CD4-positive, alpha-beta T cell treated with Interleukin-6 for 4 hours (primary cell): ENCODE data around the gene HOXC9.
A peak's percentile ranks its signal among the peaks of the same experiment; 100 is the strongest.

Experiments used
- DNase-seq: peaks from one replicate; pipeline ENCODE4 v3.0.0-alpha.2; 2020; ENCODE audit warnings: mixed read lengths

Gene HOXC9

GRCh38 chr12:53976172-53976822 is 23.7 kb upstream of the HOXC9 start:
- no peak for DNase-seq

DNA sequence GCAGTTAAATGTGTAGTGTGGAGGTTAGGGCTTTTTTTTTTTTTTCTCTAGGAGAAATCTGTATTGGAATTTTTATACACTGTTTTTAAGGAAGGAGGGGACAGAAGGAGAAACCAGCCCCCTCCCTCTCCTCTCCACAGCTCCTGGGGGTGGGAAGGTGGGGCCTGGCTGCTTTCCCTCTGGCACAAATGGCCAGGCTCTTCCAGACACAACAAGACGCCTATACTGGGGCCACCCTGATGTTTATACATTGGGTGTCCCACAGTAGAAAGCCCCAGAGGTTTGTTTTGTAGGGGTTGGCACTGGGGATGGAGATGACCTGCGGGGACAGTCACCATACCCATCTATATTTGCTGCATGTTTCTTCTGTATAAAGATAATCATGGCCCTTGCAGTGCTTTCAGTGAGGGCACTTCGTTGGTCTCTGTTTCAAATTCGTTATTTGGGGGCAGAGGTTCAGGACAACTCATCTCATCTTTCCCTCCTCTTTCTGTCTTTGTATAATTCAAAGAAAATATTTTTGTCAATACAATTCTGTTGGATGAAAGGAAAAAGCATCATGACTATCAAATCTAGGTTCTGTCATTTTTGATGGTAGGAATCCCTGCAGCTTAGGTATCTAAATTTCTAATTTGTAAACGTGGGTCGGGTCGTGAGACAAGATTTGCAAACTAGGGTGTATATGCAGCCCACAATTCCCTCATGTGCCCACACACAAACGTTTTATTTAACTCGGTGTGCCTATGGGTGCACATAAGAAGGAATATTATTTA is 23.0 kb upstream of the HOXC9 start:
- DNase-seq = no peak

DNA sequence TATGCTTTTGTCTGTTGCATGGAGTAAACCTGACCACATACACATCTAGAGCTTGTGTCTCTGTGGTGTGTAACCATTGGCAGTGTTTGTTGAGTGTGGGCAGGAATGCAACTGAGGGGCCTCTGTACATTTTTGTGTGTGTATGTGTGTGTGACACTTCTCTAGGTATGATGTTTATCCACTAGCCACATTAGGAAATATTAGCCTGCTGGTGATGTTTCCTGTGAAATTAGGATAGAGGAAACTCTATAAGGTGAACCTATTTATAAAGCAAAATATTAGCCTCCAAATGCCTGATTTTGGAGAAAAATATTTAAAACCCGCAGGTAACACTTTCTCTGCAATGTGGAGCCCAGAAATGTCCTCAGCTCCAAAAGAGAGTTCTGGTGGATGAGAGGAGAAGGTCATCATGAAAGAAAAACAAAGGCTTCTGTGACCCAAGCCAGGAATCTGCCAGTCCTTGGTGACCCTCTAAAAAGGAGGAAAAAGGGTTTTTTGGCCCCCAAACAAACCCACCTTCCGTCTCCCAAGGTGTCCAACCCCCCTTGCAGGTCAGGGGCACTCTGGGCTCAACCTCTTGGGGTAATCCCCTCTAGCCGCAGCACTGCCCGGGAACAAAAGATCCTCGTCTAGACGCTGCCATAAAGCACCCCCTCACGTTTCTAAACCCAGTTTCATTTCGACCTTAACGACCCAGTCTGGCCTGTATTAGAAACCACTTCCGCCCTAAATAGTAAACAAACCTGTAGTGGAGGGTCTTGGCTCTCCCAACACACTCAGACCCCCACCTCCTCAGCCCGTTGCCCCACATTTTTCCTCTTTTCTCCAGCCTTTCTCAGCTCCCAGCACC is 22.1 kb upstream of the HOXC9 start:
- no peak for DNase-seq

DNA sequence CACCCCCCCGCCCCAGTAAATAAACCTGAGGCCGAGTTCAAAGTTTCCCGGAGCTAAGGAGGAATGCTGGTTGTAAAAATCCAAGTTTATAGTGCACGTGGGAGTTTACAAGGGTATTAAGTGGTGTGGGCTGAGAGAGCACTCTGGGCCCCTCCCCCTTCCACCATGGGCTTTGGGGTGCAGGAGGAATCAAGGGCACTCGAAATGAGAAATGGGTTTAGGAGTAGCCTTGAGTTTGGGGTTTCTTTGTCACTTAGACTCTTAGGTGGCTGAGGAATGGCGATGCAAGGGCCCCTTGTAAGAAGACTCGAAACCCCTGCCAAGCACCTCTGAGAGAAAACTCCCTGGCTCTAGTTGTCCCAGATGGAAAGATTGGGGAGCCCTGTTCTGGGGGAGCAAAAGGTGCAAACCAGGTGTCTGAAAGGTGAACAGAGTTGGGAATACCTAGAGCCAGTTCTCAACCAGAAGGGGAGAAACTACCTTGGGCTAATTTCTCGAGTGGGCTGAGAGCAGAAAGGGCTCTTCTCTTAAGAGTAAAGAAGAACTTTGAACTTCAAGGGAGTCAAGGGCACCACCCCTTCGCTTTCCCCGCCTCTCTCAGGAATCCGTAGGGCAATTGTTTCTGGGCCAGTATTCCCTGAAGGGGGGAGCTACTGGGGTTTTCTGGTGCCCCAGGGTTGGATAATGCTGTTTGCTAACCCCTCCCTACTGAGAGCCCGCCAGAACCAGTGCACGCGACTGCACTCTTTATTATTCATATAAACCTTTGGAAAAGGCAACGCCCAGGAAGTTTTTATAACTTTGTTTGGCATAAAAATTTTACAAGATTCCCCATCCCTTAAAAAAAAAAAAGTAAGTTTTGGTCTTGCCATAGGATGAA is 21.2 kb upstream of the HOXC9 start:
- DNase-seq = no peak

GRCh38 chr12:53980104-53980801 is 19.7 kb upstream of the HOXC9 start:
- DNase-seq = no peak

GRCh38 chr12:53980802-53981496 is 19.0 kb upstream of the HOXC9 start:
- no peak for DNase-seq

GRCh38 chr12:53981634-53982565 is 18.1 kb upstream of the HOXC9 start:
- no peak for DNase-seq

- no peak for DNase-seq
Measured at GRCh38 chr12:53982648-53983567, 17.1 kb upstream of the HOXC9 start.

- no peak for DNase-seq
Measured at GRCh38 chr12:53983568-53983949, 16.4 kb upstream of the HOXC9 start.

DNA sequence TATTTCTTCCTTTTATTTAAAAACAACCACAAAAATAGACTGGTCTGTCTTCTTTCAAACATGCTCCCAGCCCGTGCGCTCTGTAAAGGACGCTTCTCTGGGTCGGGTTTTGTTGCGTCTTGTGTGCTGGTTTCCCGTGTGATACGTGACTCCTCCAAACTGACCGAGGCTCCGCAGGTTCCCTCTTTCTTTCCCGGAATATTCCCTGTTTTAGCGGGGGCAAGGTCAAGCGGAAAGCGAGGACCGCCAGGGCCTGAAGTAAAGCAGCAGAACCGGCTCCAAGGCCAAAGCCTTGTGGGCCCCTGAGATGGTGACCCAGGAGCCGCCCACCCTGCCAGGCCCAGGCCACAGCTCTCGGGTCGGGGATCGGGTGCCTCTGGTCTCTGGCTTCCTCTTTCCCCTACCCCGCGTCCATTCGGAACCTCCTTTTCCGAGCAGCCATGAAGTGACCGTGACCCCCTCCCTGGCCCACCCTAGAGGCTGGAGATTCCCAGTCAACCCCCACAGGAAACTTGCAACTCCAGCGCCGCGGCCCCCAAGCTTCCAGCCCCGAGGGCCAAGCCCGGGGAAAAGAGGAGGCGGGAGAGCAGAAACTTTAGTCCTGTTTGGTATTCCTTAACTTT is 15.9 kb upstream of the HOXC9 start:
- DNase-seq = no peak

DNA sequence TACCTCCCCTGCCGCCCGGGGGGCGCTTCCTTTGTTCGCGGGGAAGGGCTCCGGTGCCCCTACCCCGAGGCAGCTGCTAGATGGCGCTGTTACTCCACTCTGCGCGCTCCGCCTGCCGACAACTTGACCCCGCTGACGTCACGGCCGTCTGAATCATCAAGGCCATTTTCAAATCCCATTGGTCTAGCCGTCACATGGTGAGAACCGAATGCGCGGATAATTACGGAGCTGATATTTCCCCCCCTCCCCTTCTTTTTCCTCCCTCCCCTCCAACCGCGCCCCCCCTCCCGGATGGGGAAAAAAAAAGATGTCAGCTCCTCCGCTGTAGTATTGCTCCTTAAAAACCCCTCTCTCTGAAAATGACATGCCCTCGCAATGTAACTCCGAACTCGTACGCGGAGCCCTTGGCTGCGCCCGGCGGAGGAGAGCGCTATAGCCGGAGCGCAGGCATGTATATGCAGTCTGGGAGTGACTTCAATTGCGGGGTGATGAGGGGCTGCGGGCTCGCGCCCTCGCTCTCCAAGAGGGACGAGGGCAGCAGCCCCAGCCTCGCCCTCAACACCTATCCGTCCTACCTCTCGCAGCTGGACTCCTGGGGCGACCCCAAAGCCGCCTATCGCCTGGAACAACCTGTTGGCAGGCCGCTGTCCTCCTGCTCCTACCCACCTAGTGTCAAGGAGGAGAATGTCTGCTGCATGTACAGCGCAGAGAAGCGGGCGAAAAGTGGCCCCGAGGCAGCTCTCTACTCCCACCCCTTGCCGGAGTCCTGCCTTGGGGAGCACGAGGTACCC is 14.9 kb upstream of the HOXC9 start, which contains the start of gene HOXC10:
Gene HOXC10 (plus strand): TSS at position 246 of the 791 bp plus-strand sequence. CDS start 114 bp downstream, at position 360.
- peak; percentile 83 for DNase-seq

GRCh38 chr12:53985692-53985993 is 14.3 kb upstream of the HOXC9 start:
- no peak for DNase-seq

DNA sequence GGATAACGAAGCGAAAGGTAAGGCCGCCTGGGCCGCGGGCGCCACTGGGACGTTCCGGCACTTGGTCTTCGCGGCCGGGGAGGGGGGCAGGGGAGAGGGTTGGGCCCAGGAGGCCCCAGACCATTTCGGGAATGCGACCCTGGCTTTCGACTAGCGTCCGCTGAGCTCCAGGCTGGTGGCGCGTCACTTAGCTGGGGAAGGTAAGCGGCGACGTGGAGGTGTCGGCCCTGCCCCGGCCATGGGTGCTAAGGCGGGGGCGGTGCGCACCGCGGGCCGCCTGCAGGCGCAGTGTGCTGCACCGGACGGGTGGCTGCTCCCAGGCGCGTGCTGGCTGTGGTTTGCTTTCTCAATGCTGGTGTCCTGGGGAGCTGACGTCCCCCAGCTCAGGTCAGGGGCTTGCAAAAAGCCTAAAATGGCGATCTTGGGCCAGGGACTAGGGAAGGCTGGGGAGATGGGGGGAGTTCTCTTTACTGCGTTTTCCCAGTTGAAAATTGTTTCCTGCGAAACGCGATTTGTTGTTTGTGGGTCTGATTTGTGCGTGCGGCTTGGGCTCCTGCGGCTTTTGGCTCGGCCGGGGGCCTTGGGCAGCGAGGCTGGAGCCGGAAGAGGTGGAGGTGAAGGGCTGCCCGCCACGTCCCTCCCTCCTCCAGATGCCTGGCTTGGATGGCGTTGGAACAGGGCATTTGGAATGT is 13.8 kb upstream of the HOXC9 start:
- no peak for DNase-seq

- DNase-seq = no peak
Measured at GRCh38 chr12:53986686-53987483, 13.1 kb upstream of the HOXC9 start.

DNA sequence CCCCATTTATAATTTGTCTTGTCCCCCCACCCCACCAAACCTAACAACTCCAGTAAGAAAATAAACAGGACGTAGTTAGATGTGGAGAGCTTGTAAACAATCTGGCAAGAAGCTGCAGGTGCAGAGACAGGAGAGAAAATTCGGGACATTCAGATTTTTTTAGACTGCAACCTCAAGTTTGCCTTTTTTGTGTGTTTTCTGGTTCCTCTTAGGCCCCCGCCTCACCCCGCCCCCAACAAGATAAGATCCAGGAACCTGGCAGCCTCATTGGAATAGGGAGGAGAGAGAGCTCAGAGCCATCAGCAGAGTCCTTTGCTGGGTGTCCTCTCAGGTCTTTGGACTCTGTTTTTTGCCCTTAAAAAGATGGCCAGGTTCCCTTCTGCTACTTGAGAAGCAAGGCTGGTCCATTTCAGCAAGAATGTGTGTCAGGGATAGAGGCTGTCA is 12.2 kb upstream of the HOXC9 start:
- no peak for DNase-seq
